Measurements from ENCODE around the gene CSTB. TPM values are rescaled to one million over a fixed set of nuclear protein-coding genes. Genes with fewer than 3 reads are reported as not detected.

Gene CSTB
- total RNA-seq, 1 donor from 2014 or later = 36.1 TPM

DNA sequence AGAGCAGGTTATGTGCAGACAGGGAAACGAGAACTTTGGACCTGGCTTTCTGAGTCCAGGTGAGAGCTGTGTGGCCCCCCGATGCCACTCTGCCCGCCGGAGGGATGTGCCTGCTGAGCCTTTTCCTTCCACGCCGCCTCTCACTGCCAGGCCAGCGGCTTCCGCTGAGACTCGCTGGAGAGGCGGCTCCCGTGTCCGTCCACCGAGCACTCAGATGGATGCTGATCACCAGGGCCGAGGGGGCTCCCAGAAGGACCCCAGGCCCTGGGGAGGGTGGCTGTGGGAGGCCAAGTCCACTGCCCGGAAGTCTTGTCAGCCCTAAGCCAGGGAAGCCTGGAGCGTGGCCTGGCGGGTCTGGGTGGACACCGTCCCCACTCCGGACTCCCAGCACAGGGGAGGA, 16.5 kb downstream of the CSTB start:
- no peak for ATAC-seq (ENCODE audit: poor library complexity)
- no peak for DNase-seq
- intact Hi-C loops (cut with DNase I) = no loop called here

- no peak for DNase-seq
- intact Hi-C loops (cut with DNase I) = no loop called here
- ATAC-seq (ENCODE audit: poor library complexity) = no peak
These were observed 17.3 kb downstream of the CSTB start for GRCh38 chr21:43758811-43759210.

- DNase-seq (no peak), ATAC-seq (ENCODE audit: poor library complexity) (peak; percentile 48)
- intact Hi-C loops (cut with DNase I) = no loop called here
These were observed 17.9 kb downstream of the CSTB start for GRCh38 chr21:43758111-43758641.

GRCh38 chr21:43757601-43758000, 18.5 kb downstream of the CSTB start:
- intact Hi-C loops (cut with DNase I) = no loop called here
- DNase-seq = no peak
- ATAC-seq (ENCODE audit: poor library complexity) = no peak

- ATAC-seq (ENCODE audit: poor library complexity) (no peak), DNase-seq (no peak)
- intact Hi-C loops (cut with DNase I) = no loop called here
These were observed 20.1 kb downstream of the CSTB start for GRCh38 chr21:43755820-43756594.

- intact Hi-C loops (cut with DNase I) = no loop called here
- DNase-seq = no peak
- peak; percentile 47 for ATAC-seq (ENCODE audit: poor library complexity)
These were observed 20.9 kb downstream of the CSTB start for GRCh38 chr21:43754948-43755781.

- intact Hi-C loops (cut with DNase I) = no loop called here
- no peak for DNase-seq
- ATAC-seq (ENCODE audit: poor library complexity) = no peak
These were observed 22.7 kb downstream of the CSTB start for GRCh38 chr21:43753439-43753799.

GRCh38 chr21:43752758-43753438, 23.2 kb downstream of the CSTB start:
- intact Hi-C loops (cut with DNase I) = no loop called here
- DNase-seq (no peak), ATAC-seq (ENCODE audit: poor library complexity) (no peak)

DNA sequence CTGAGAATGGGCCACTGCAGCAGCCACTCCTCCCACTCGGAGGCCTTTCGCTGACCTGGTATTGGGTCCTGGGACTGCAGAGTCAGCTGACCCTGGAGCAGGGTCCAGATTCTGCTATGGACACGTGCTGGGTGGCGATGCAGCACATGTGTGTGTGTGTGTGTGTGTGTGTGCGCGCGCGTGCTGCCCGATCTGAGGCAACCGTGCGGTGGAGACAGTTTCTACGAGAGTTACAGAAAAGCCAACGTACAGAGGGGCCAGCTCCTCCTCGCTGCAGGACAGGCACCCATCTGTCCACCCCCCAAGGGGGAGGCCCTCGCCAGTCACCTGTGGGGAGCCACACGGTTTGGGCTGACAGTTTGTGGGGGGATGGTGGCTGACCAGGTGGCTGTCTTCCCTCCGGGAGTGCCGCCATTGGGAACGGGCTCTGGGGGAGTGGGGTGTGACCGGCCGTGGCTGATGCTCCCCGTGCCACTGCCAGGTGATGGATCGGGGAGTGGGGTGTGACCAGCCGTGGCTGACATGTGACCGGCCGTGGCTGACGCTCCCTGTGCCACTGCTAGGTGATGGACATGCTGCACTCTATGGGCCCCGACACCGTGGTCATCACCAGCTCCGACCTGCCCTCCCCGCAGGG, 24.0 kb downstream of the CSTB start:
- no peak for ATAC-seq (ENCODE audit: poor library complexity)
- DNase-seq = no peak
- intact Hi-C loops (cut with DNase I) = no loop called here

GRCh38 chr21:43750339-43751033, 25.6 kb downstream of the CSTB start:
- ATAC-seq (ENCODE audit: poor library complexity) (no peak), DNase-seq (no peak)
- intact Hi-C loops (cut with DNase I) = no loop called here

DNA sequence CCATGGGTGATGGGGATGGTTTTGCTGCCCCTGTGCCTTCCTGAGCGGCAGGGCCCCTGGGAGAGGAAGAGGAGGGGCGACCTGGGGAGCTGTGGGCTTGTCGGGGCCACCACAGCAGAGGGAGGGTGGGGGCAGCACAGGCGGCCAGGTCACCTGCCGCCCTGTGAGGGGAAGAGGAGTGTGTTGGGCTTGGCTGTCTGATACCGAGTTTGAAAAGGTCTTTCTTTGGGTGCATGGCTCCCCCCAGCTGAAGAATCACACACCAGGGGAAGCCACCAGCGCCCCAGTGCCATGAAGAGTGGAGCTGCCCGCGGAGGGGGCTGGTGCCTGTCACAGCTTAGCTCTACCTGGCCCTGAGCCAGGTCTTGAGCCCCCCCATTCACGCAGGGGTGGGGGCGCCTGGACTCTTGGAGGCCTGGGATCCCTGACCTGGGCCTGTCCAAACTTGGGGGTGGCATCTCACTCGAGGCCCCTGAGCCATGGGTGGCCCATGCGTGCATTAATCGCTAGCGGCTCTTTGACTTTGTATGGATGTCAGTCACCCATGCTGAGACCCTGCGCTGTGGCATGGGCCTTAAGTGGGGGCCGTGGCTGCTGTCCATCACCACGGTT, 26.4 kb downstream of the CSTB start:
- intact Hi-C loops (cut with DNase I) = no loop called here
- ATAC-seq (ENCODE audit: poor library complexity) (no peak), DNase-seq (no peak)

- no peak for DNase-seq
- ATAC-seq (ENCODE audit: poor library complexity) = no peak
- intact Hi-C loops (cut with DNase I) = no loop called here
These were observed 27.5 kb downstream of the CSTB start for GRCh38 chr21:43748622-43749021.

DNA sequence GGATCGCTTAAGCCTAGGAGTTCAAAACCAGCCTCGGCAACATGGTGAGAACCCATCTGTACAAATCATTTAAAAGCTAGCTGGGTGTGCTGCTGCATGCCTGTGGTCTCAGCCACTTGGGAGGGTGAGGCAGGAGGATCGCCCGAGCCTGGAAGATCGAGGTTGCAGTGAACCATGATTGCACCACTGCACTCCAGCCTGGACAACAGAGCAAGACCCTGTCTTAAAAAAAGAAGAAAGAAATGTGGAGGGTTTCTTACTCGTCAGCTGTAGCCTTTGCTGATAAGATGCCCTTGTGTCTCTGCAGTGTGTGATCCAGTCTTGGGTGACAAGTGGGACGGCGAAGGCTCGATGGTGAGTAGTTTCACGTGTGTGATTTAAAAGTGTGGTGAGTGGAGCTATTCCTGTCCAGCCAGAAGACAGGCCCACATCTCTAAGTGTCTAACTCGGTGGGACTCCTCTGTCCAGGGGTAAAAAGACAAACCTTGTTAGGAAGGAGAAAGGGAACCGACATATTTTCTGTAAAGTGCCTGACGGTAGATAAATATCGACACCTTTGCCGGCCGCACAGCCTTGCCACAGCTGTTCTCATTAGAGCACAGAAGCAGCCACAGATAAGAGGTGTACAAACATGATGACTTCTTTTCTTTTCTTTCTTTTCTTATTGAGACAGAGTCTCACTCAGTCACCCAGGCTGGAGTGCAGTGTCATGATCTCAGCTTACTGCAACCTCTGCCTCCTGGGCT, 30.2 kb downstream of the CSTB start:
- intact Hi-C loops (cut with DNase I) = no loop called here
- DNase-seq (no peak), ATAC-seq (ENCODE audit: poor library complexity) (no peak)

DNA sequence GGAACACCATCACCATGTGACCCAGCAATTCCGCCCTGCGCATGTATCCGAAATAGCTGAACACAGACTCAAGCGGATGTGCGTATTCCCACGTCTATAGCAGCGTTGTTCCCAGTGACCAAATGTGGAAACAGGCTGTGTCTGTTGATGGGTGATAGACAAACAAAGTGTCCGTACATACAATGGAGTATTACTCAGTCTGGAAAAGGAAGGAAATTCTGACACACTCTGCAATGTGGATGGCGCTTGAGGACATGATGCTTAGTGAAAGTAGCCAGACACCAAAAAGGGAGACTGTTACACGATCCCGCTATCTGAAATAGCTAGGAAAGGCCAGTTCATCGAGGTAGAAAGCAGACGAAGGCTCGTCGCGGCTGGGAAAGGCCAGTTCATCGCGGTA, 31.4 kb downstream of the CSTB start:
- intact Hi-C loops (cut with DNase I) = no loop called here
- DNase-seq (no peak), ATAC-seq (ENCODE audit: poor library complexity) (no peak)

- no peak for DNase-seq
- ATAC-seq (ENCODE audit: poor library complexity) = no peak
- intact Hi-C loops (cut with DNase I) = no loop called here
These were observed 32.2 kb downstream of the CSTB start for GRCh38 chr21:43743947-43744346.

DNA sequence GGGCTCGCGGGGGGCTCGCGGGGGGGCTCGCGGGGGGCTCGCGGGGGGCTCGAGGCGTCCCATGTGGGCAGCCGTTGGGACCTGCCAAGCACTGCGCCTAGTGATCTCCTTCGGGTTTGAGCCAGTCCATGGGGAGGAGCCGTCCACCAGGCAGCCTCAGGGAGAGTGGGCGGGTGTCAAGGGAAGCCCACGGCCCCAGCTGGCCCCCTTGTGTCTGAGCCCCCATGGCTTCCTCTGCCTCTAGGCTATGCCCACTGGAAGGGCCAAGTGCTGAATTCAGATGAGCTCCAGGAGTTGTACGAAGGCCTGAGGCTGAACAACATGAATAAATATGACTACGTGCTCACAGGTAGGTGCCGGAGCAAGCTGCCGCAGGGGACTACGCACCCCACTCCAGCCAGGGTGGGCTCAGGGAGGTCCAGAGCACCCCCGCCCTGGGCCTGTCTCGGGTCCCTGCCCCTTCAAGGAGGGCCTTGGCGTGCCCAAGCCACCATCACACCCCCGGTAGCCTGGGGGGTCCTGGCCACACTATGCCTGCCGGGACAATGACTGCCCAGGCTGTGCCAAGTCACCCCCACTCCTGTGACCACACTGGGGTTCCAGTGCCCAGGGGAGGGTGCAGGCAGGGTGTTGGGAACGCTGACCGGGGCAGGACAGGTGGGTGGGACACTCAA, 34.5 kb downstream of the CSTB start:
- ATAC-seq (ENCODE audit: poor library complexity) (no peak), DNase-seq (no peak)
- intact Hi-C loops (cut with DNase I) = no loop called here
